Measurements from ENCODE around the gene FAM181A.

The FAM181A gene

DNA sequence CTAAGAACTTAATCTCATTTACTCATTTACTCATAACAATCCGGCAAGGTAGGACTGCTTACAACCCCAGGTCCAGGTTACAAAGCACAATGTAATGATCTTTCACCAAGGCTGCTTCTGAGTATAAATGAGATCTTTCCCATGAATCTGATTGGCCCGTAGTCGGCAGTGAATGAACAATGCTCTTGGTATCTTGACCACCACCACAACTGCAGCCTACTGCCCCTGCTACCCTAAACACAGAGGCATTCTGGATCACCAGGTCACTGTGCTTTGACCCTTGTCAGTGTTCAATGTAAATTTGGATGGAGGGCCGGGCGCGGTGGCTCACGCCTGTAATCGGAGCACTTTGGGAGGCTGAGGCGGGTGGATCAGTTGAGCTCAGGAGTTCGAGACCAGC is 15.9 kb downstream of the FAM181A start:
- Histone ChIP-seq H3K4me1 (no peaks in the 10 kb centered on the region), H3K4me3 (no peak overlapping the region), H3K9me3 (no peaks in the 10 kb centered on the region), H3K27me3 (ENCODE audit: low read depth) (no peaks in the 10 kb centered on the region), H3K36me3 (replicated peaks) (no peaks in the 10 kb centered on the region)
- no peak for DNase-seq (ENCODE audit: low spot score in 2 of 2)
- in situ Hi-C loops (cut with MboI; ENCODE audit: low sequenced_read_pairs) = loop anchor here (5.0 kb wide), 1 partner anchor 59 kb away; no protein-coding TSS in a partner anchor

- no peak for DNase-seq (ENCODE audit: low spot score in 2 of 2)
- in situ Hi-C loops (cut with MboI; ENCODE audit: low sequenced_read_pairs) = loop anchor here (5.0 kb wide), 1 partner anchor 58 kb away; no protein-coding TSS in a partner anchor
- Histone ChIP-seq H3K4me3 (no peak overlapping the region), H3K36me3 (replicated peaks) (no peaks in the 10 kb centered on the region), H3K9me3 (no peaks in the 10 kb centered on the region), H3K4me1 (no peaks in the 10 kb centered on the region), H3K27me3 (ENCODE audit: low read depth) (no peaks in the 10 kb centered on the region)
These were observed 16.8 kb downstream of the FAM181A start for GRCh38 chr14:93943930-93944329.

GRCh38 chr14:93944348-93945069 is 17.4 kb downstream of the FAM181A start:
- Histone ChIP-seq H3K4me1 (no peaks in the 10 kb centered on the region), H3K36me3 (replicated peaks) (no peaks in the 10 kb centered on the region), H3K4me3 (no peak overlapping the region), H3K27me3 (ENCODE audit: low read depth) (no peaks in the 10 kb centered on the region), H3K9me3 (no peaks in the 10 kb centered on the region)
- DNase-seq (ENCODE audit: low spot score in 2 of 2) = no peak
- in situ Hi-C loops (cut with MboI; ENCODE audit: low sequenced_read_pairs) = loop anchor here (5.0 kb wide), 1 partner anchor 58 kb away; no protein-coding TSS in a partner anchor

GRCh38 chr14:93945070-93945399 is 17.9 kb downstream of the FAM181A start:
- no peaks in the 10 kb centered on the region for H3K9me3 ChIP-seq
- H3K27me3 ChIP-seq (ENCODE audit: low read depth) = no peaks in the 10 kb centered on the region
- no peak for DNase-seq (ENCODE audit: low spot score in 2 of 2)
- no peak overlapping the region for H3K4me3 ChIP-seq
- H3K36me3 ChIP-seq (replicated peaks) = no peaks in the 10 kb centered on the region
- H3K4me1 ChIP-seq = no peaks in the 10 kb centered on the region
- in situ Hi-C loops (cut with MboI; ENCODE audit: low sequenced_read_pairs) = no loop called here

- no peaks in the 10 kb centered on the region for H3K9me3 ChIP-seq
- no peak overlapping the region for H3K4me3 ChIP-seq
- H3K27me3 ChIP-seq (ENCODE audit: low read depth) = no peaks in the 10 kb centered on the region
- no peak for DNase-seq (ENCODE audit: low spot score in 2 of 2)
- H3K4me1 ChIP-seq = no peaks in the 10 kb centered on the region
- H3K36me3 ChIP-seq (replicated peaks) = no peaks in the 10 kb centered on the region
- in situ Hi-C loops (cut with MboI; ENCODE audit: low sequenced_read_pairs) = no loop called here
These were observed 19.0 kb downstream of the FAM181A start for GRCh38 chr14:93946104-93946503.

DNA sequence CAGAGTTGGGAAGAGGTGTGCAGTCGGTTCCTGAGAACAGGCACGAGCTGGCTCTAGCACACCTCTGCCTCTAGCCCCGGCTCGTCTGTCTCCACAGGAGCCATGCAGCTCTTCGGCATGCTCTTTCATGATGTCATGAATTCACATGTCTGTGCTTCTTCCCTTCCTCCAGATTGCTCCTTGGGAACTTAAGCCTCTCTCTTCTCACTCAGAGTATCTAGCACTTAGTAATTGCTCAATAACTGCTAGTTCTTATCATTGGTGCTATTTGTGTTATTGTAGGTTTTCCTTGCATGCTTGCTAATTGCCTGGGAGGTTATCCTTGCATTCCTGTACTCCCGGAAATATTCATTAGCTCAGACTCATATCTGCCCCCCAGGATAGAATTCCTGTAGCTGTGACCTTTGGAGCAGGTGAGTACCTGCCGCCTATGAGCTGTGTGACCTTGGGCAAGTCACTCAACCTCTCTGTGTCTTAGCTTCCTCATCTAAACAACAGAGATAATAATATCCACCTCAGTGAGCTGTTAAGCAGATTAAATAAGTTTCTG is 19.5 kb downstream of the FAM181A start:
- no peak for DNase-seq (ENCODE audit: low spot score in 2 of 2)
- no peaks in the 10 kb centered on the region for H3K4me1 ChIP-seq
- in situ Hi-C loops (cut with MboI; ENCODE audit: low sequenced_read_pairs) = no loop called here
- no peaks in the 10 kb centered on the region for H3K9me3 ChIP-seq
- no peaks in the 10 kb centered on the region for H3K36me3 ChIP-seq (replicated peaks)
- no peak overlapping the region for H3K4me3 ChIP-seq
- no peaks in the 10 kb centered on the region for H3K27me3 ChIP-seq (ENCODE audit: low read depth)

DNA sequence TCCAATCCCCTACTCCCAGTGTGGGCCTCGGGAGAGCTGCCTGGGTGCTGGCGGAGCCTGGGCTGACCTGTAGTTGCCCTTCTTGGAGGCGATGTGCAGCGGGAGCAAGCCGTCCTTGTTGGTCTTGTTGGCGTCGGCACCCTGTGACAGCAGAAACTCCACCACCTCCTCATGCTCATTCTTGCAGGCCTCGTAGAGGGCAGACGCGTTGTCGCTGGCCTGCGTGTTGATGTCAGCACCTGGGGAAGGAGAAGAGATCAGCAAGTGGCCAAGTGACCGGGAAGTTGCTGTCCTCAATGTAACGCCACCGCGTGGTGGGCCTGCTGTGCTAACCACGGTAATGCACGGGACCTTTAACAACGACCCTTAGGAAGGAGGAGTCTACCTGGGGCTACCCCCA is 20.1 kb downstream of the FAM181A start:
- Histone ChIP-seq H3K9me3 (no peaks in the 10 kb centered on the region), H3K4me1 (no peaks in the 10 kb centered on the region), H3K27me3 (ENCODE audit: low read depth) (no peaks in the 10 kb centered on the region), H3K4me3 (no peak overlapping the region), H3K36me3 (replicated peaks) (no peaks in the 10 kb centered on the region)
- in situ Hi-C loops (cut with MboI; ENCODE audit: low sequenced_read_pairs) = no loop called here
- DNase-seq (ENCODE audit: low spot score in 2 of 2) = no peak

GRCh38 chr14:93949511-93950075 is 22.4 kb downstream of the FAM181A start:
- Histone ChIP-seq H3K9me3 (no peaks in the 10 kb centered on the region), H3K36me3 (replicated peaks) (no peaks in the 10 kb centered on the region), H3K27me3 (ENCODE audit: low read depth) (no peaks in the 10 kb centered on the region), H3K4me1 (no peaks in the 10 kb centered on the region), H3K4me3 (no peak overlapping the region)
- in situ Hi-C loops (cut with MboI; ENCODE audit: low sequenced_read_pairs) = no loop called here
- no peak for DNase-seq (ENCODE audit: low spot score in 2 of 2)

DNA sequence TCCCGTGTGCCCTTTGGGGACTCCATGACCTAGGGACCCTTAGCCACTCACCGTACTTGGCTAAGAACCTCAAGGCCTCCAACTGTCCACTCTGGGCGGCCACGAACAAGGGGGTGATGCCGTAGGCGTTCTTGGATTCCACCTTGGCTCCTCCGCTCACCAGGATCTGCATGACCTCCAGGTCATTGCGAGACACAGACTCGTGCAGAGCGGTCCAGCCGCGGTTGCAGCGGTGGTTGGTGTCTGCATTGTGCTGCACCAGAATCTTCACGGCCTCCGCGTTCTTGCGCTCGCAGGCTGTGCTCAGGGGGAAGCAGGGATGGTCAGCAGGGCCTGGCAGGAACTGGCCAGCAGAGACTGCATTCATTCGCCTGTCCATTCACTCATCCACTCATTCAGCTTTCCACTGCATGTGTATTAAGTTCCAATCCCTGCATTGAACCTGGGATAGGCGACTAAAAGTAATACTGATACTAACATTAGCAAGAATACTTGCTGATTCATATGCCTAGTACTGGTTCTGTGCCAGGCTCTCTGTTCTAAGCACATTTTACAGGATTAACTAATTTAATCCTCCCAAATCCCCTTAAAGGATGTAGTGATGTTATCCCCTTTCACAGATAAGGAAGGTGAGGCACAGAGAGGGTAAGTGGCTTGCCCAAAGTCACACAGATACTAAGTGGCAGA is 23.9 kb downstream of the FAM181A start:
- Histone ChIP-seq H3K4me1 (no peaks in the 10 kb centered on the region), H3K9me3 (no peaks in the 10 kb centered on the region), H3K4me3 (no peak overlapping the region), H3K27me3 (ENCODE audit: low read depth) (no peaks in the 10 kb centered on the region), H3K36me3 (replicated peaks) (no peaks in the 10 kb centered on the region)
- in situ Hi-C loops (cut with MboI; ENCODE audit: low sequenced_read_pairs) = no loop called here
- DNase-seq (ENCODE audit: low spot score in 2 of 2) = no peak

GRCh38 chr14:93951635-93952540 is 24.7 kb downstream of the FAM181A start:
- DNase-seq (ENCODE audit: low spot score in 2 of 2) = no peak
- in situ Hi-C loops (cut with MboI; ENCODE audit: low sequenced_read_pairs) = no loop called here

GRCh38 chr14:93952829-93953228 is 25.7 kb downstream of the FAM181A start:
- Histone ChIP-seq H3K27me3 (ENCODE audit: low read depth) (no peaks in the 10 kb centered on the region), H3K36me3 (replicated peaks) (no peaks in the 10 kb centered on the region), H3K4me1 (no peaks in the 10 kb centered on the region), H3K4me3 (no peak overlapping the region), H3K9me3 (no peaks in the 10 kb centered on the region)
- in situ Hi-C loops (cut with MboI; ENCODE audit: low sequenced_read_pairs) = no loop called here
- DNase-seq (ENCODE audit: low spot score in 2 of 2) = no peak

More at GRCh38 chr14:93951635-93952540, 24.7 kb downstream of the FAM181A start:
- H3K4me3 ChIP-seq = no peak overlapping the region
- H3K9me3 ChIP-seq = no peaks in the 10 kb centered on the region
- H3K4me1 ChIP-seq = no peaks in the 10 kb centered on the region
- H3K36me3 ChIP-seq (replicated peaks) = no peaks in the 10 kb centered on the region
- H3K27me3 ChIP-seq (ENCODE audit: low read depth) = no peaks in the 10 kb centered on the region

DNA sequence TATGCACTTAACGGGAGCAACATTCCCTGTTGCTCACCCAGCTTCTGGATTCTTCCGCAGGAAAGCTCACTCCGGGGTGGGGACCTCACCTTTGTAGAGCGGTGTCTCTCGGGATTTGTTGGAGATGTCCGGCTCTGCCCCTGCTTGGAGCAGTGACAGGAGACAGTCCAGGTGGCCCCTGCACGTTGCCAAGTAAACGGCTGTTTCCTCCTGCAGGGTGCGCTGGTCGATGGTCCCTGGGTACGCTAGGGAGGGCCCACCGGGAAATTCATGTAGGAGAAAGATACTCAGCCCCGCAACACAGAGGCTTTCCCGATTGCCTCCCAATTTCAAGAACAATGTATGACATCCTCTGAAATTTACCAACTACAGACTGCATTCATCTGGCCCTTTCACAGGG is 26.1 kb downstream of the FAM181A start:
- Histone ChIP-seq H3K27me3 (ENCODE audit: low read depth) (no peaks in the 10 kb centered on the region), H3K36me3 (replicated peaks) (no peaks in the 10 kb centered on the region), H3K4me1 (no peaks in the 10 kb centered on the region), H3K9me3 (no peaks in the 10 kb centered on the region), H3K4me3 (no peak overlapping the region)
- DNase-seq (ENCODE audit: low spot score in 2 of 2) = no peak
- in situ Hi-C loops (cut with MboI; ENCODE audit: low sequenced_read_pairs) = no loop called here

GRCh38 chr14:93953739-93954515 is 26.8 kb downstream of the FAM181A start:
- no peaks in the 10 kb centered on the region for H3K4me1 ChIP-seq
- in situ Hi-C loops (cut with MboI; ENCODE audit: low sequenced_read_pairs) = no loop called here
- no peak overlapping the region for H3K4me3 ChIP-seq

More at GRCh38 chr14:93953739-93954515, 26.8 kb downstream of the FAM181A start:
- Histone ChIP-seq H3K27me3 (ENCODE audit: low read depth) (no peaks in the 10 kb centered on the region), H3K9me3 (no peaks in the 10 kb centered on the region), H3K36me3 (replicated peaks) (no peaks in the 10 kb centered on the region)
- no peak for DNase-seq (ENCODE audit: low spot score in 2 of 2)
